Stimulated activated CD8-positive, alpha-beta memory T cell treated with anti-CD3 and anti-CD28 coated beads, Interleukin-7, amount 100 ng/mL, for 4 hours (primary cell): ENCODE measurements around the gene PSKH1.

ENCODE experiments used
- DNase-seq, 2 donors: peaks; one replicate each; pipeline ENCODE4 v3.0.0-alpha.2; 2020; ENCODE audit warnings: low read depth in 2 of 2

PSKH1 gene

GRCh38 chr16:67940446-67941089, 47.5 kb downstream of the PSKH1 start:
- no peak for DNase-seq

GRCh38 chr16:67941469-67942199, 48.6 kb downstream of the PSKH1 start:
- DNase-seq = no peak

GRCh38 chr16:67942200-67942509, 49.1 kb downstream of the PSKH1 start:
- no peak for DNase-seq

- no peak for DNase-seq
These were observed 49.6 kb downstream of the PSKH1 start for GRCh38 chr16:67942510-67943255.

GRCh38 chr16:67943256-67943618, 50.2 kb downstream of the PSKH1 start:
- DNase-seq = no peak

- DNase-seq = no peak
These were observed 50.8 kb downstream of the PSKH1 start, which contains the start of gene LCAT for GRCh38 chr16:67943619-67944504. TSS of gene LCAT (minus strand) at chr16:67944120. CDS start at chr16:67944101, 19 bp downstream.

- DNase-seq = no peak
These were observed 51.8 kb downstream of the PSKH1 start for GRCh38 chr16:67944690-67945391.

- DNase-seq = no peak
These were observed 52.4 kb downstream of the PSKH1 start for GRCh38 chr16:67945392-67945933.

GRCh38 chr16:67946128-67946569, 53.1 kb downstream of the PSKH1 start:
- no peak for DNase-seq

GRCh38 chr16:67946966-67947558, 54.0 kb downstream of the PSKH1 start:
- no peak for DNase-seq

- DNase-seq = no peak
These were observed 55.0 kb downstream of the PSKH1 start for GRCh38 chr16:67948015-67948414.

- no peak for DNase-seq
These were observed 56.6 kb downstream of the PSKH1 start for GRCh38 chr16:67949645-67950044.

- no peak for DNase-seq
These were observed 57.3 kb downstream of the PSKH1 start for GRCh38 chr16:67950335-67950843.

- no peak for DNase-seq
These were observed 58.4 kb downstream of the PSKH1 start for GRCh38 chr16:67951485-67951884.

- no peak for DNase-seq
These were observed 60.8 kb downstream of the PSKH1 start for GRCh38 chr16:67953641-67954375.

GRCh38 chr16:67954421-67955196, 61.6 kb downstream of the PSKH1 start:
- DNase-seq = no peak

- no peak for DNase-seq
These were observed 64.6 kb downstream of the PSKH1 start for GRCh38 chr16:67957622-67958021.

- no peak for DNase-seq
These were observed 66.7 kb downstream of the PSKH1 start for GRCh38 chr16:67959536-67960329.
